ENCODE measurements around the gene PIK3CD. TPM values are rescaled to one million over a fixed set of nuclear protein-coding genes. Genes with fewer than 3 reads are reported as not detected.
"Not testable (repeated sequence)": the region's sequence is repeated elsewhere in the genome, so short reads cannot be mapped to it uniquely, and the experiment has no call there.

The PIK3CD gene
- total RNA-seq, 1 experiment from 2014 or later = 2.5 TPM

- no peak for DNase-seq
- H3K36me3 ChIP-seq = no peaks in the 10 kb centered on the region
- no peak overlapping the region for H3K27ac ChIP-seq
- H3K27me3 ChIP-seq = peaks cover 20% of the 10 kb centered on the region
- no peaks in the 10 kb centered on the region for H3K4me1 ChIP-seq
- no peaks in the 10 kb centered on the region for H3K9me3 ChIP-seq (replicated peaks)
- H3K4me3 ChIP-seq = no peak overlapping the region
Measured at GRCh38 chr1:9654834-9655723, 3.5 kb downstream of the PIK3CD start.

GRCh38 chr1:9655836-9656235 is 4.3 kb downstream of the PIK3CD start:
- H3K27ac ChIP-seq = no peak overlapping the region
- DNase-seq = no peak
- no peaks in the 10 kb centered on the region for H3K9me3 ChIP-seq (replicated peaks)
- no peaks in the 10 kb centered on the region for H3K4me1 ChIP-seq
- peaks cover 13% of the 10 kb centered on the region for H3K27me3 ChIP-seq
- no peak overlapping the region for H3K4me3 ChIP-seq
- H3K36me3 ChIP-seq = no peaks in the 10 kb centered on the region

- no peak for DNase-seq
- Histone ChIP-seq H3K27me3 (peaks cover 7% of the 10 kb centered on the region; the same call in 1 of the 2 replicates), H3K9me3 (replicated peaks) (no peaks in the 10 kb centered on the region), H3K36me3 (no peaks in the 10 kb centered on the region), H3K4me1 (no peaks in the 10 kb centered on the region), H3K4me3 (no peak overlapping the region), H3K27ac (no peak overlapping the region)
Measured at GRCh38 chr1:9657521-9658032, 6.0 kb downstream of the PIK3CD start.

GRCh38 chr1:9658199-9658598 is 6.7 kb downstream of the PIK3CD start:
- H3K9me3 ChIP-seq (replicated peaks) = no peaks in the 10 kb centered on the region

GRCh38 chr1:9659328-9659727 is 7.8 kb downstream of the PIK3CD start:
- Histone ChIP-seq H3K4me1 (no peaks in the 10 kb centered on the region), H3K9me3 (replicated peaks) (no peaks in the 10 kb centered on the region), H3K27me3 (0 out of 2 replicates have a peak, but pooled peaks cover 3% of the 10 kb centered on the region), H3K4me3 (no peak overlapping the region), H3K27ac (no peak overlapping the region), H3K36me3 (no peaks in the 10 kb centered on the region)
- DNase-seq = no peak

More at GRCh38 chr1:9658199-9658598, 6.7 kb downstream of the PIK3CD start:
- Histone ChIP-seq H3K27me3 (peaks cover 6% of the 10 kb centered on the region; the same call in 1 of the 2 replicates), H3K36me3 (no peaks in the 10 kb centered on the region), H3K4me3 (no peak overlapping the region), H3K27ac (no peak overlapping the region), H3K4me1 (no peaks in the 10 kb centered on the region)
- no peak for DNase-seq

GRCh38 chr1:9663257-9663656 is 11.7 kb downstream of the PIK3CD start:
- Histone ChIP-seq H3K27me3 (0 out of 2 replicates have a peak, but pooled peaks cover 3% of the 10 kb centered on the region), H3K9me3 (replicated peaks) (no peaks in the 10 kb centered on the region), H3K4me1 (no peaks in the 10 kb centered on the region), H3K27ac (no peak overlapping the region), H3K4me3 (no peak overlapping the region), H3K36me3 (no peaks in the 10 kb centered on the region)
- no peak for DNase-seq

- DNase-seq = no peak
- Histone ChIP-seq H3K27ac (no peak overlapping the region), H3K36me3 (no peaks in the 10 kb centered on the region), H3K4me1 (no peaks in the 10 kb centered on the region), H3K9me3 (replicated peaks) (no peaks in the 10 kb centered on the region), H3K27me3 (no peaks in the 10 kb centered on the region), H3K4me3 (no peak overlapping the region)
Measured at GRCh38 chr1:9665193-9665592, 13.7 kb downstream of the PIK3CD start.

- H3K36me3 ChIP-seq = no peaks in the 10 kb centered on the region
- H3K9me3 ChIP-seq (replicated peaks) = no peaks in the 10 kb centered on the region
- no peak overlapping the region for H3K27ac ChIP-seq
- no peaks in the 10 kb centered on the region for H3K27me3 ChIP-seq
- no peak overlapping the region for H3K4me3 ChIP-seq
- no peak for DNase-seq
- H3K4me1 ChIP-seq = peaks cover 11% of the 10 kb centered on the region
Measured at GRCh38 chr1:9668080-9668479, 16.5 kb downstream of the PIK3CD start.

GRCh38 chr1:9670085-9670484 is 18.6 kb downstream of the PIK3CD start:
- DNase-seq = no peak
- no peaks in the 10 kb centered on the region for H3K27me3 ChIP-seq

GRCh38 chr1:9671377-9672140 is 20.0 kb downstream of the PIK3CD start:
- peaks cover 11% of the 10 kb centered on the region for H3K4me1 ChIP-seq
- DNase-seq = peak; percentile 25 to 34
- no peak overlapping the region for H3K27ac ChIP-seq
- H3K27me3 ChIP-seq = no peaks in the 10 kb centered on the region
- no peak overlapping the region for H3K4me3 ChIP-seq
- no peaks in the 10 kb centered on the region for H3K36me3 ChIP-seq
- H3K9me3 ChIP-seq (replicated peaks) = no peaks in the 10 kb centered on the region

More at GRCh38 chr1:9670085-9670484, 18.6 kb downstream of the PIK3CD start:
- Histone ChIP-seq H3K4me3 (no peak overlapping the region), H3K9me3 (replicated peaks) (no peaks in the 10 kb centered on the region), H3K27ac (no peak overlapping the region), H3K4me1 (peaks cover 11% of the 10 kb centered on the region), H3K36me3 (no peaks in the 10 kb centered on the region)

- Histone ChIP-seq H3K27ac (no peak overlapping the region), H3K4me1 (peaks cover 11% of the 10 kb centered on the region), H3K36me3 (no peaks in the 10 kb centered on the region), H3K4me3 (no peak overlapping the region), H3K9me3 (replicated peaks) (no peaks in the 10 kb centered on the region), H3K27me3 (no peaks in the 10 kb centered on the region)
- DNase-seq = no peak
Measured at GRCh38 chr1:9672444-9672843, 20.9 kb downstream of the PIK3CD start.

GRCh38 chr1:9675393-9675792 is 23.9 kb downstream of the PIK3CD start:
- H3K27me3 ChIP-seq = no peaks in the 10 kb centered on the region
- H3K9me3 ChIP-seq (replicated peaks) = no peaks in the 10 kb centered on the region
- H3K36me3 ChIP-seq = no peaks in the 10 kb centered on the region; the same call in 1 of the 2 replicates
- no peak overlapping the region for H3K4me3 ChIP-seq
- H3K4me1 ChIP-seq = peaks cover 11% of the 10 kb centered on the region
- no peak overlapping the region for H3K27ac ChIP-seq
- DNase-seq = no peak

- H3K4me1 ChIP-seq; H3K27ac ChIP-seq; H3K27me3 ChIP-seq; H3K36me3 ChIP-seq; DNase-seq; H3K9me3 ChIP-seq (replicated peaks); H3K4me3 ChIP-seq: not testable (repeated sequence)
Measured at GRCh38 chr1:9676128-9676527, 24.6 kb downstream of the PIK3CD start.

GRCh38 chr1:9676815-9677393 is 25.4 kb downstream of the PIK3CD start:
- Histone ChIP-seq H3K27ac (no peak overlapping the region), H3K4me3 (no peak overlapping the region), H3K9me3 (replicated peaks) (no peaks in the 10 kb centered on the region), H3K27me3 (no peaks in the 10 kb centered on the region), H3K36me3 (no peaks in the 10 kb centered on the region; the same call in 1 of the 2 replicates), H3K4me1 (peaks cover 2% of the 10 kb centered on the region; the same call in 1 of the 2 replicates)
- DNase-seq = peak; percentile 46 to 49
